Fibroblast of villous mesenchyme (primary cell): ENCODE measurements around the gene TOP3B. TPM values are rescaled to one million over a fixed set of nuclear protein-coding genes. Genes with fewer than 3 reads are reported as not detected.

Experiments used
- DNase-seq: peaks from one replicate; pipeline ENCODE4 v3.0.0-alpha.2; 2010; ENCODE audit warnings: low read depth
- H3K4me3 ChIP-seq: 2 replicates; pipeline ENCODE4 v1.5.1; 2011; ENCODE audit warnings: low read depth, mild to moderate bottlenecking, low read length
- CTCF ChIP-seq: IDR thresholded peaks from 2 replicates; pipeline ENCODE4 v1.5.1; 2012; ENCODE audit warnings: low read depth, mild to moderate bottlenecking, low read length; ENCODE audit not compliant: insufficient read depth
- total RNA-seq: library from RNA; depleted of rRNA; stranded (reverse); fragments of >200 nt; gene quantifications from 2 replicates; pipeline ENCODE4 v1.2.3, GENCODE V29; 2012

Gene TOP3B
- total RNA-seq, 1 donor: 33.2 TPM

- H3K4me3 ChIP-seq: no peak overlapping the region
- no peak for DNase-seq
- no peak for TF ChIP-seq CTCF
Measured at GRCh38 chr22:22024440-22024839, 41.9 kb upstream of the TOP3B start.

DNA sequence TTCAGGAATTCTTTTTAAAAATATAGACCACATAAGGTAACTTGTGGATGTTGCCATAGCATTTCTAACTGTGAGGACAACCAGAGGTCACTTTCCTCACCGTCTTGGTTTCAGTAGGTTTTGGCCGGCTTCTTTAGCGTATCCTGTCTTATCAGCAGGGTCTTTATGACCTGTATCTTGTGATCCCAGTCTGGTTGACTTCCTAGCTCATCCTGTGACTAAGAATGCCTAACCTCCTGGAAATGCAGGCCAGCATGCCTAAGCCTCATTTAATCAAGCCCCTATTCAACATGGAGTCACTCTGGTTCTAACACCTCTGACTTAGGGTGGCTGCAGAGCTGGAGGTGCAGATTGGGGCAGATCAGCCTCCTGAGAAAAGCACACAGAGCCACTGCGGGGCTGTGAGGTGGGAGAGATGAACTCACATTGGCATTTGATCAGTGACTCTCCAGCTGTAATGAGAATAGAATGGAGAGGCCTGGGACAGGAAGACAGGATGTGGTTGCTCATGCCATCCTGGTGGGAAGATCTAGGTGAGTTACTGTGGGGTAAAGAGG, 41.1 kb upstream of the TOP3B start:
- no peak for TF ChIP-seq CTCF
- DNase-seq: no peak
- H3K4me3 ChIP-seq: no peak overlapping the region

DNA sequence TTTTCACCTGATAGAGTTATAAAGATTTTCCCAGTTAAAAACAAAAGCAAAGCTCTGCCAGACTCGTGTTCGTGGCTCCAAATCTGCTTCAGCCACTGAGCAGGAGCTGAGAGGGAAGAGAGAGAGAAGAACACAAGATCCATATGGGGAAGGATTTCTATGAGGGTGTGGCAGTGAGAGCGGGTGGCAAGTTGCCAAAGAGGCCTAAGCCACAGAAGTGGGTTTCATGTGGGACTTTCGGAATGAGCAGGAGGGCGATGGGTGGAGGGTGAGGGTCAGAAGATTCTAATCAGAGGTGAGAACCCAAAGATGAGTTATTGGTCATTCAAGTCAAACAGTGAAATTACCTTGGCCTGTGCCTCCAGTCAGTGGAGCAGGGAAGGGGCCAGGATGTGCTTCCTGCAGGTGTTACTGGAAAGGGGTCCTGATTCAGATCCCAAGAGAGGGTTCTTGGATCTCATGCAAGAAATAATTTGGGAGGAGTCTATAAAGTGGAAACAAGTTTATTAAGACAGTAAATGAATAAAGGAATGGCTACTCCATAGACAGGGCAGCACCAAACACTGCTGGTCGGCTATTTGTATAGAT, 40.5 kb upstream of the TOP3B start:
- DNase-seq: no peak
- no peak overlapping the region for H3K4me3 ChIP-seq
- TF ChIP-seq CTCF: no peak

GRCh38 chr22:22022255-22022840, 39.8 kb upstream of the TOP3B start:
- no peak for TF ChIP-seq CTCF
- no peak for DNase-seq
- no peak overlapping the region for H3K4me3 ChIP-seq

- no peak overlapping the region for H3K4me3 ChIP-seq
- no peak for DNase-seq
- no peak for TF ChIP-seq CTCF
Measured at GRCh38 chr22:22021162-22021750, 38.7 kb upstream of the TOP3B start.

- TF ChIP-seq CTCF: no peak
- no peak for DNase-seq
- H3K4me3 ChIP-seq: no peak overlapping the region
Measured at GRCh38 chr22:22020425-22020852, 37.9 kb upstream of the TOP3B start.
